ENCODE measurements around the gene CEP85L. TPM values are rescaled to one million over a fixed set of nuclear protein-coding genes. Genes with fewer than 3 reads are reported as not detected.

The CEP85L gene
- total RNA-seq, 1 donor from 2014 or later: 12.6 TPM

DNA sequence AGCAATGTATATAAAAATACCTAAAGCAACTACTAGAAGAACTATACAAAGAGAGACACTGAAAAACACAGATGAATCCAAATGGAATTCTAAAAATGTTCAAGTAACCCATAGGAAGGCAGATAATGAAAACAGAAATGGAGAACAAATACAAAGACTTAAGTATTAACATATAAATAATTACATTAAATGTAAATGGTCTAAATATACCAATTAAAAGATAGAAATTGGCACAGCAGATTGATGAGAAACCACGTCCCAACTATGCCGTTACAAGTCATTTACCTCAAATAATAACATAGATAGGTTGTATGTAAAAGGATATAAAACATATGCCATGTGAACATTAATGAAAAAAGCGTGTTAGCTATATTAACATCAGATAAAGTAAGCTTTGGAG, 40.1 kb downstream of the CEP85L start:
- no peaks in the 10 kb centered on the region for H3K79me2 ChIP-seq (ENCODE audit: low read depth)
- peaks cover 39% of the 10 kb centered on the region for H3K9me3 Mint-ChIP-seq
- no peak overlapping the region for H3K9ac ChIP-seq
- peaks cover 5% of the 10 kb centered on the region for H3K4me1 Mint-ChIP-seq
- H3K36me3 ChIP-seq: no peaks in the 10 kb centered on the region
- H3K4me2 ChIP-seq: no peak overlapping the region
- H3K27me3 ChIP-seq: no peaks in the 10 kb centered on the region
- no peak overlapping the region for H3K4me3 Mint-ChIP-seq
- H3K27ac ChIP-seq: no peak overlapping the region
- H3K9me3 ChIP-seq (ENCODE audit: low read depth): no peaks in the 10 kb centered on the region
- no peak for TF ChIP-seq EZH2phosphoT487 (IDR thresholded peaks at IDR 0.05)
- TF ChIP-seq CTCF (IDR thresholded peaks at IDR 0.05): no peak
- no peak overlapping the region for H3K27ac Mint-ChIP-seq
- no peak overlapping the region for H2AFZ ChIP-seq (replicated peaks)
- peaks cover 3% of the 10 kb centered on the region for H3K27me3 Mint-ChIP-seq (ENCODE audit: insufficient read depth, low read depth)
- H3K4me1 ChIP-seq: no peaks in the 10 kb centered on the region
- no peaks in the 10 kb centered on the region for H3F3A ChIP-seq (ENCODE audit: low read depth)
- no peak for DNase-seq (ENCODE audit: low spot score)
- peaks cover 34% of the 10 kb centered on the region for H3K36me3 Mint-ChIP-seq
- H4K20me1 ChIP-seq (ENCODE audit: low read depth): no peaks in the 10 kb centered on the region
- H3K4me3 ChIP-seq: no peak overlapping the region

DNA sequence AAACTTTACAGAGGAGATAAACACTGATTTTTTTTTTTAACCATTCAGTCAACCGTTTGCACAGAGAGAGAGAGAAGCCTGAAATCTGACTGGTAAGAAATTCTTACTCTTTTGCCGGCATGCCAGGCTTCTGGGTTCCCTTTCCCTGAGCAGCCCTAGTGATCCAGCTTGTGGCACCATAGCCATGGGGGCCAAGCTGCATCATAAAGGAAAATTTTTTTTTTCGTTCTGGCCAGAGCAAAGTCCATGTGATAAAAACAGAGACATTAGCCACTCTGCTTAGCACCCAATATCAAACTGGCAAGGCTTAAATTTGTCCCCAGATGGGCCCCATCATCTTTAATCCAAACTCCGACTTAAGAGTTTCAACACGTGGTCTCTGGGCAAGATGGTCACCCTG, 44.5 kb downstream of the CEP85L start:
- DNase-seq (ENCODE audit: low spot score): no peak
- no peaks in the 10 kb centered on the region for H3K27me3 ChIP-seq
- no peak overlapping the region for H3K27ac Mint-ChIP-seq
- H3K4me2 ChIP-seq: no peak overlapping the region
- no peaks in the 10 kb centered on the region for H3K4me1 ChIP-seq
- no peak overlapping the region for H3K4me3 Mint-ChIP-seq
- no peaks in the 10 kb centered on the region for H3K9me3 ChIP-seq (ENCODE audit: low read depth)
- peaks cover 2% of the 10 kb centered on the region for H3K27me3 Mint-ChIP-seq (ENCODE audit: insufficient read depth, low read depth)
- H3K4me3 ChIP-seq: no peak overlapping the region
- no peak overlapping the region for H3K27ac ChIP-seq
- peaks cover 27% of the 10 kb centered on the region for H3K36me3 Mint-ChIP-seq
- no peak overlapping the region for H3K9ac ChIP-seq
- H3K79me2 ChIP-seq (ENCODE audit: low read depth): no peaks in the 10 kb centered on the region
- H3K9me3 Mint-ChIP-seq: peaks cover 39% of the 10 kb centered on the region
- H2AFZ ChIP-seq (replicated peaks): no peak overlapping the region
- no peaks in the 10 kb centered on the region for H3F3A ChIP-seq (ENCODE audit: low read depth)
- no peaks in the 10 kb centered on the region for H3K36me3 ChIP-seq
- TF ChIP-seq EZH2phosphoT487 (IDR thresholded peaks at IDR 0.05) (no peak), EZH2 (IDR thresholded peaks at IDR 0.05) (no peak), CTCF (IDR thresholded peaks at IDR 0.05) (no peak)
- no peaks in the 10 kb centered on the region for H4K20me1 ChIP-seq (ENCODE audit: low read depth)
- peaks cover 5% of the 10 kb centered on the region for H3K4me1 Mint-ChIP-seq

DNA sequence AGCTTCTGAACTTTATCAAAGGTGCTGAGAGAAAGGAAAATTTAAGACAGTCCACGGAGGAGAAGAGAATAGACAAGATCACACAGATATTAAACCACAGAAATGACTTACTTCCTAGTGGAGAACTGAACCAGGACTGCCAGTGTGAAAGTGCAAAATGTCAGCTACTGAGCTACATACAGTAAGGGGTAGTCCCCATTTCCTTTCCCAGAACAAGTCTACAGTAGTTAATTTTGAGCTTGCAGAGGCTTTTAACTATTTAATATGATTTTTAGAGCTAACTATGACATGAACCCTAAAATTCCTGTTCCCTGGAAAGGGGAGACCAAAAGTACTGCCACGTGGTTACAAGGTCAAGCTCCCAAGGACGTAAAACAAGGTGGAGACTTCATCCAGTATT, 45.1 kb downstream of the CEP85L start:
- H3K27ac Mint-ChIP-seq: no peak overlapping the region
- no peaks in the 10 kb centered on the region for H3K4me1 ChIP-seq
- H3K27me3 Mint-ChIP-seq (ENCODE audit: insufficient read depth, low read depth): peaks cover 2% of the 10 kb centered on the region
- no peaks in the 10 kb centered on the region for H3K9me3 ChIP-seq (ENCODE audit: low read depth)
- H3K27ac ChIP-seq: no peak overlapping the region
- H3K79me2 ChIP-seq (ENCODE audit: low read depth): no peaks in the 10 kb centered on the region
- H3K4me2 ChIP-seq: no peak overlapping the region
- peaks cover 5% of the 10 kb centered on the region for H3K4me1 Mint-ChIP-seq
- no peak for TF ChIP-seq EZH2 (IDR thresholded peaks at IDR 0.05)
- no peak for TF ChIP-seq EZH2phosphoT487 (IDR thresholded peaks at IDR 0.05)
- TF ChIP-seq CTCF (IDR thresholded peaks at IDR 0.05): no peak
- H3K9ac ChIP-seq: no peak overlapping the region
- H2AFZ ChIP-seq (replicated peaks): no peak overlapping the region
- H4K20me1 ChIP-seq (ENCODE audit: low read depth): no peaks in the 10 kb centered on the region
- H3K9me3 Mint-ChIP-seq: peaks cover 37% of the 10 kb centered on the region
- no peaks in the 10 kb centered on the region for H3K36me3 ChIP-seq
- peaks cover 26% of the 10 kb centered on the region for H3K36me3 Mint-ChIP-seq
- DNase-seq (ENCODE audit: low spot score): no peak
- H3K27me3 ChIP-seq: no peaks in the 10 kb centered on the region
- no peak overlapping the region for H3K4me3 Mint-ChIP-seq
- no peak overlapping the region for H3K4me3 ChIP-seq
- H3F3A ChIP-seq (ENCODE audit: low read depth): no peaks in the 10 kb centered on the region
